NCI-H1048 (cell line): ENCODE measurements around the gene ATXN7L1.
A peak's percentile ranks its signal among the peaks of the same experiment; 100 is the strongest.

Source experiments
- DNase-seq: peaks from one replicate; lab custom pipeline; 2025; lab: John Stamatoyannopoulos, UW

ATXN7L1 gene, protein sequence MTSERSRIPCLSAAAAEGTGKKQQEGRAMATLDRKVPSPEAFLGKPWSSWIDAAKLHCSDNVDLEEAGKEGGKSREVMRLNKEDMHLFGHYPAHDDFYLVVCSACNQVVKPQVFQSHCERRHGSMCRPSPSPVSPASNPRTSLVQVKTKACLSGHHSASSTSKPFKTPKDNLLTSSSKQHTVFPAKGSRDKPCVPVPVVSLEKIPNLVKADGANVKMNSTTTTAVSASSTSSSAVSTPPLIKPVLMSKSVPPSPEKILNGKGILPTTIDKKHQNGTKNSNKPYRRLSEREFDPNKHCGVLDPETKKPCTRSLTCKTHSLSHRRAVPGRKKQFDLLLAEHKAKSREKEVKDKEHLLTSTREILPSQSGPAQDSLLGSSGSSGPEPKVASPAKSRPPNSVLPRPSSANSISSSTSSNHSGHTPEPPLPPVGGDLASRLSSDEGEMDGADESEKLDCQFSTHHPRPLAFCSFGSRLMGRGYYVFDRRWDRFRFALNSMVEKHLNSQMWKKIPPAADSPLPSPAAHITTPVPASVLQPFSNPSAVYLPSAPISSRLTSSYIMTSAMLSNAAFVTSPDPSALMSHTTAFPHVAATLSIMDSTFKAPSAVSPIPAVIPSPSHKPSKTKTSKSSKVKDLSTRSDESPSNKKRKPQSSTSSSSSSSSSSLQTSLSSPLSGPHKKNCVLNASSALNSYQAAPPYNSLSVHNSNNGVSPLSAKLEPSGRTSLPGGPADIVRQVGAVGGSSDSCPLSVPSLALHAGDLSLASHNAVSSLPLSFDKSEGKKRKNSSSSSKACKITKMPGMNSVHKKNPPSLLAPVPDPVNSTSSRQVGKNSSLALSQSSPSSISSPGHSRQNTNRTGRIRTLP

DNA sequence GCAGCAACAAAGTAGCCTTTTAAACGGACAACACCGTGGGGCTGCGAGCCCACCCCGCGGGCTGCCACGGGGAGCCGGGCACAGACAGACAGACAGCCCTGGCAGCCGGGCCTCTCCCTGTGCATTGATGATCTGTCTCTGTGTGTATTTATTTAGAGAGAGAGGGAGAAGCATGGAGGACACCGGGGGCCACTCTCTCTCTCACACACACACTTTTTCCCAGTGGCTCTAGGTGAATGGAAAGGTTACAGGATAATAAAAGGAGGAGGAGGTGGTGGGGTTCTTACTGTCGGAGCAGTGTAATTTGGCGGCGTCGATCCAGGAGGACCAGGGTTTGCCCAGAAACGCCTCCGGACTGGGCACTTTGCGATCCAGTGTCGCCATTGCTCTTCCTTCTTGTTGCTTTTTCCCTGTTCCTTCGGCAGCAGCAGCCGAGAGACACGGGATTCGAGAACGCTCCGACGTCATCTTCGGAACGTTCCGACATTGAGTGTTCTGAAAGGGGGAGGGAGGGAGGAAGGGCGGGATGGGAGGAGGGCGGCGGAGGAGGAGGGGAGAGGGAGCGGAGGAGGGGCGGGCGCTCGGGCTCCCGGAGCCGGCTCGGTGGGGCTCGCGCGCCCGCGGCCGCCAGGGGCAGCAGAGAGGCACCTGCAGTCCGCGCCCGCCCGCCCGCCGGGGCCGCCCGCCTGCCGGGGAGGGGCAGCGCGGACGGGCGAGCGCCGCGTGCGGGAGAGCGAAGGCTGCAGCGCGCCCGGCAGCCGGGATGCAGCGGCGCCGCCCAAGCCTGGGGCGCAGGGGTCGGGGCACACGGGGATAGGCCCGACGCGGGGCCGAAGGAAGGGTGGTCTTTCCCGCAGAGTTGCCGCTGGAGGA is at the start of gene ATXN7L1:
Gene ATXN7L1, minus strand, starts transcription at position 509 of the 873 bp plus-strand sequence. Its CDS starts 41 bp downstream, at position 468.
- DNase-seq, result peak; percentile 78

DNA sequence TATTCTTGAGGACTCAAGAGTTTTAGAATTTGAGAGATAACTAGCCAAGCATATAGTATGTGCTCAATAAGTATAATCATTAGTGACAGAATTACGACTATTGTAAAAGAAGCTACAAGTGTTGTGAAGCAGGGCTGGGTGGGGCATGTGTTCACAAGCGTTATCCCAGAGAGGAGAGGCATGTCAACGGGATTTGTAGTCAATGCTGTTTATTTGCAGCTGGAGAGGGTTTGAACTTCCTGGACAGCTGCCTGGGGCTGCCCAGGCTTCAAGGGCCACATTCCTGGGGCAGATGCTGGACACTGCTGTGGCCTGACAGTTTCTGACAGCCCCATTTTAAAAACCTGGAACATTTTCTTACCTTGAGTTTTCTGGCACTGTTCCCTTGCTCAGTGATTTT is 49.7 kb upstream of the ATXN7L1 start:
- DNase-seq, result no peak

DNA sequence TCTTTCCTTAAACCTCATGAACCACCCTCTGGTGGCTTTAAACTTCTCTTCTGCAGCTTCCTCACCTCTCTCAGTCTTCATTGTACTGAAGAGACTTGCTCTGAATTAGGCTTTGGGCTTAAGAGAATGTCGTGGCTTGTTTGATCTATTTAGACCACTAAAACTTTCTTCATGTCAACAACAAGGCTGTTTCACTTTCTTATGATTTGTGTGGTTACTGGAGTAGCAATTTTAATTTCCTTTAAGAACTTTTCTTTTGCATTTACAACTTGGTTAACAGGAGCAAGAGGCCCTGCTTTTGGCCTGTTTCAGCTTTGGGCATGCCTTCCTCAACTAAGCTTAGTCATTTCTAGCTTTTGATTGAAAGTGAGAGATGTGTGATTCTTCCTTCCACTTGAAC is 48.5 kb upstream of the ATXN7L1 start:
- no peak for DNase-seq

- no peak for DNase-seq
Measured at GRCh38 chr7:105920766-105921165, 44.4 kb upstream of the ATXN7L1 start.

DNA sequence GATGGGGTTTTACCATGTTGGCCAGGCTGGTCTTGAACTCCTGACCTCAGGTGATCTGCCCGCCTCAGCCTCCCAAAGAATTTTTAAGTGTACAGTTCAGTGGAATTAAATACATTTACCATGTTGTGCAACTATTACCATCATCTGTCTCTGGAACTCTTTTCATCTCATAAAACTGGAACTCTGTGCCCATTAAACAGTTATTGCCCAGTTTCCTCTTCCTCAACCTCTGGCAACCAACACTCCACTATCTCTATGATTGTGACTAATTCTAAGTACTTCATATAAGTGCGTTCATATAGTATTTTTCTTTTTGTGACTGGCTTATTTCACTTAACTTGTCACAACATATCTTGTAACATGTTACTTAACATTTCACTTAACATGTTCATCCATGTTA is 41.3 kb upstream of the ATXN7L1 start:
- no peak for DNase-seq

GRCh38 chr7:105916603-105917002 is 40.2 kb upstream of the ATXN7L1 start:
- no peak for DNase-seq

- DNase-seq, result no peak
Measured at GRCh38 chr7:105913947-105914346, 37.5 kb upstream of the ATXN7L1 start.

DNA sequence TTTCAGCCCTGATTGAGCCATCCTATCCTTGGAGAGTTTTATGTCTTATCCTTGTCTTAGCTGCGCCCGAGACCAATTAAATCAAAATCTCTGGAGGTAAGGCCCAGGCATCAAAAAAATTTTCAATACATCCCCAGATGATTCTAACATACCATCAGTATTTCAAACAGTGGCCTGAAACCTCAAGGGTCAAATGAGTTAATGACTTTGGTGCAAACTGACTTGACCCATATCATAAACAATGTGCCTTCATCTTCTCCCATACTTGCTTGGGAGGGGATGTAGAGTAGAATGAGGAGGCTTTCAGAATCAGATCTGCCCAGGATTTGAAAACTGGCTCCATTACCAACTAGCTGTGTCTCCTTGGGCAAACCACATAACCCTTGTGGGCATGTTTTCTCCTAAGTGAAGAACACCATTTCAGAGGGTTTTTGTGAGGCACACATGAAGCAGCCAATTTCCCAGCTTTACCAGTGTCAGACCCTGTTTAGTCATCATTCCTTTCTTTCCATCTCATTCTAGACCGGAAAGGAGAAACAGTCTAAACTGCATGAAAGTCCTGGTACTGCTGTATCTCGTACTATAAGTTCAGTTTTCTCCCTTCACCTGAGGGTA is 35.7 kb upstream of the ATXN7L1 start:
- no peak for DNase-seq

DNA sequence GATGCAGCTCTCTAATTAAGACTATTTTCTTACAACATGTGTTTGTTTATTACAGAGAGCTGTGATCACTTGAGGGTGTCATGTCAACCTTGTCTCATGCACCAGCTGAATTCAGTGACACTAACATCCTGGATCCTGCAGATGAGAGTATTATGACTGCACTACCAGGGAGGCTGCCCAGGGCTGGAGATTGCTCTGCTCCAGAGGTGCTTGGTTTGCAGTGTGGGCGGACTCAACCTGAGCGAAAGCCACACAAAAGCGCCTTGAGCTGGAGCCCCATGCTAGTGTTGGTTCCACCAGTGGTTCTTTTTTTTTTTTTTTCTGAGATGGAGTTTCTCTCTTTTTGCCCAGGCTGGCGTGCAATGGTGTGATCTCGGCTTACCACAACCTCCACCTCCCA is 33.8 kb upstream of the ATXN7L1 start:
- DNase-seq, result no peak

- no peak for DNase-seq
Measured at GRCh38 chr7:105909742-105910141, 33.3 kb upstream of the ATXN7L1 start.

DNA sequence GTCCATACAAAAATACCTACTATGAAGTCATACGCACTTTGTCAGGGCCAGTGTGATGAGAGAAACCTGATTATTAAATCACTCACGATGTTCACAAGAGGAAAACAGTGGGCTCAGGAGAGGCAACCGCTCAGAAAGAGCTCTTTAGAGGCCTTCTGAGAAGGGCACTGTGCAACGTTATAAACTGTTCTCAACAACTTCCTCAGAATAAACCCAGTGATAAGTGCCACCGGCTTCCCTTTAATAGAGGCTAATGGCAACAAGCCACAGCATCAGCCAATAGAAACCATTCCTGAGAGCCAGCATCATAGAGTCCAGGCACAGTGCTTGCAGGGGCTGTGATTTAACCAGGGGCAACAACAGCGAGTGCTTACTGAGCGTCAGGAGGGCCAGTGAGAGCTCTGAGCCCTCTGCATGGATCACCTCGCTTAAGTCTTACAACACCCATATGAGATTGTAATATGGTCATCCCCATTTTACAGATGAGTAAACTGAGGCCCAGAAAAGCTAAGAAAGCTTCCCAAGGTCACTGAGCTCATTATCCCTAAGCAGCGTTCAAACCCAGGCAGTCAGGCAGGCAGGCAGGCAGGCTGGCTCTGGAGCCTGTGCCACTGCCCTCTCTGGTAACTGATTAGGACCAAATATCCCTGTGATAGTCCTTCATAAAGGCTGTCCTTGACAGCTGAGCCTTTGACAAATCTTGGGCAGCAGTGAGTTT is 30.9 kb upstream of the ATXN7L1 start:
- DNase-seq, result no peak

DNA sequence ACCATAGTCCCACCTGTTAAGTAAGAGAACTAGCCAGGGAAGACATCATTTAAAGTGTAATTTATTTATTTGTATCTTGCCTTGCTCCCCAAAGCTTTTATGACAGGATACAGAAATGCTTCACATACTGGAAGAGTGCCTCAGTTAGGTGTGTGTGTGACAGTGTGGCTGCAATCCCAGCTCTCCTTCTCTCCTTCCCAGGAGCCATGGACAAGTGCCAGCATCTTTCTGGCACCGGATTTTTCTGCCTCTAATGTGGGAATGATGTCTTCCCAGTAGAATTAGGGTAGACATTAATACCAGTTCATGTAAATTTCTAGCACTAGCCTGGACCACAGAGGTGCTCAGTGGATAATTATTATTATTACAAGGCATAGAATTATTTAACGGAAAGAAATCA is 30.3 kb upstream of the ATXN7L1 start:
- no peak for DNase-seq

DNA sequence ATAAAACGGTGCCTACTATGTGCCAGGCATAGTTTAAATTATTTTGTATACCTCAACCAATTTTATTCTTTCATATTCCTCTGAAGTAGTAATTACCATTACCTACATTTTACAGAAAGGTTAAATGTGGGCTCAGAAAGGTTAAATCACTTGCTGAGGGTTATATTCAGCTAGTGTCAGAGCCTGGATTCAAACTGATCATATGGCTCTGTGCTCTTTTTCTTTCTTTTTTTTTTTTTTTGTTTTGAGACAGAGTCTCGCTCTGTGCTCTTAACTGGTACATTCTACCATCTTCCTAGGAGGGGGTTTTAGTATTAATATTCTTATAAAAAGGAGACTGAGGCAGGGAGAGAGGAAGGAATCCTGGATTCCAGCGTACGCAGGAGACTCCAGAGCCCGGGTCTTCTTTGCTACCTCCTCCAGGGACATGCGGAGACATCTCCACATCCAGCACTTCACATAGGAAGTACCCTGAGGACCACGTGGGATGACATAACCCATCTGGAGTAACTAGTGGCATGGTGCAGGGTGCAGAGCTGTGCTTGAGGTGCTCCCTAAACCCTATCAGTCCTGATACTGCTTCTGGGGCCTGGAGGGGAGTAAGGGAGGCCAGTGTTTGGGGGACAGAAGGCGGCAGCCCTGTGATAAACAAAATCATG is 29.6 kb upstream of the ATXN7L1 start:
- DNase-seq, result no peak

DNA sequence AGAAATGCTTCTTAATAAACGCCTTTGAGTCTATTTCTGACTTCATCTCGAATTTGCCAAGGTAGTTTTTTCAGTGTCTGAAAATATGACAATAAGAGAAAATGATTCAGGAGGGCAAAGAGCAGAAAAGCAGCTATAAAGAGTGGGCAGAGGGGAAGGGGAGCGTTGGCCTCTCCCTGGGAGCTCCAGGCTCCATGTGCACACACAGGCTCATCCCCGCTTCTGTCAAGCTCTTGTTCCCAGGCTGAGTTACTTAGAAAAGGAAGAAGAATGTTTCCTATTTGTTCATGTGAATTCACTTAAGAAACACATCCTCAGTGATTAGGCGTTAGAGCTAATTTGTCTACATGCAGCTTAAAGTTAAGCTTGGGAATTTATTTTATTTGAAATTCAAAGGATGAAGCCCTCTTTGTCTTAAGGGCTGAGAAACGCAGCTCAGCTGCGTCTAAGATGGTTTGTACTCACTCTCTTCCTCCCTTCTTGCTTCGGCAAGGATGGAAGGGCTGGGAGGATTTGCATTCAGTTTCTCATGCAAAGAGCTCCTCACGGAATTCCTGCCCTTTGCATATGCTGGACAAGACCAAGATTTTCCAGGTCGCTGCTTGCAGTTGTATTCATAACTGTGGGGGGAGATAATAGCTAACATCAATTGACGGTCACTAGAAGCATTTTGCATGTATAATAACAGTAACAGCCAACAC is 29.0 kb upstream of the ATXN7L1 start:
- no peak for DNase-seq

DNA sequence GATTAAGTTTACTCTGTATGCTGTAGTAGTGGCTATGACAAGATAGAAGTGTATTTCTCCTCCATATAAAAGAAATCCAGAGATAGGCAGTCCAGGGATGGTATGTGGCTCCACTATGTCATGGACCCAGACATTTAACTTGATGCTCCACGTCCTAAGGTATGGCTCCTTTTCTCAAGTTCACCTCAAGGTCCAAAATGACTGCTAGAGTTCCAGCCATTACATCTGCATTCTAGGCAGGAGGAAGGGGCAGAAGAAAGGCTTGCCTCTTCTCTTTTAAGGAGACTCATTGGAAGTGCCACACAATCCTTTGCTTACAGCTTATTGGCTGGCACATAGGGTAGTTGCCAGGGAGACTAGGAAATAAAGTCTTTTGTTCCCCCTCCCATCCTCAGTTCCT is 27.7 kb upstream of the ATXN7L1 start:
- no peak for DNase-seq

GRCh38 chr7:105902325-105902911 is 26.0 kb upstream of the ATXN7L1 start:
- DNase-seq, result no peak

GRCh38 chr7:105897999-105898398 is 21.6 kb upstream of the ATXN7L1 start:
- no peak for DNase-seq

DNA sequence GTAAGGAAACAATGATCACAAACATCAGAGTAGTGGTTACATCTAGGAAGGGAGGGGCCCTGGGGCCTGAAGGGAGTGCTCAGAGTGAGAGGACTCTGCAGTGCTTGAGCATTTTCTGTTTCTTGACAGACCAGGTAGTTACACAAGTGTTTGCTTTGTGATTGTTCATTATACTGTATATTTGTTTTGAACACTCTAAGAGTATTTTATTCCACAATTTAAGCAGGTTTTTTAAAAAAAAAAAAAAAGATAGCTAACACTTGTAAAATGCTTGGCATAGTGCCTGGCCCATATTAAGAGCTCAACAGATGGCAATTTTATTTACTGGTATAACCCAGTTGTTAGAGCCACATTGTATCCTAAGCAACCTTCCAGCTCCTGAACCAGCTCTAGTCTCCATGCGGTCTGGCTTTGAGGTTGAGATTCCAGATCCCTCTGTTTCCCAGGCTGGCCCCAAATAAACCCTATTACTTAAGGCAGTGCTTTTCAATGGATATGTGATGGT is 20.1 kb upstream of the ATXN7L1 start:
- DNase-seq, result no peak

DNA sequence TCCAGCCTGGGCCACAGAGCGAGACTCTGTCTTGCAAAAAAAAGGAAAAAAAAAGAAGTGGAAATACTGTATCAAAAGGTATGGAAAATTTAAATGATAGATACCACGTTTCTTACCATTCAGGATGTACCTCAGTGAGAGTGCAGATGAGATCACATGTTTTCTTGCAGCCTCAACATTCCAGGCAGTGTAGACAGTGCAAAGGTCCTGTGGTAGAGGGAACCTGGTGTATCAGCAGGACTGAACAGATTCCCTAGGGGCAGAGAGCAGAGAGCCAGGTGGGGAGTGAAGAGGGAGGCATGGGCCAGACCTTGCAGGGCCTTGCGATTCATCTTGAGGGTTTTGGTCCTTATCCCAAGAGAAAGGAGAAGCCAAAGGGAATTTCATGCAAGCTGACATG is 17.7 kb upstream of the ATXN7L1 start:
- DNase-seq, result no peak
